Loucy (cell line): ENCODE measurements around the gene CEP131.

Experiments used
- H2AFZ ChIP-seq: fragments of 200-600 bp; sonication (generic); 2 replicates; pipeline ENCODE4 v1.6.0; 2016; ENCODE audit warnings: antibody characterized with exemption, mild to moderate bottlenecking, low read length, moderate library complexity
- H3F3A ChIP-seq: fragments of 200-600 bp; 2 replicates; pipeline ENCODE4 v1.6.0; 2016; ENCODE audit warnings: antibody characterized with exemption, low read depth, mild to moderate bottlenecking
- H3K27me3 ChIP-seq: fragments of 200-600 bp; sonication (generic); 2 replicates; pipeline ENCODE4 v1.6.1; 2014; ENCODE audit warnings: low read length, mild to moderate bottlenecking; ENCODE audit not compliant: insufficient read depth, poor library complexity, severe bottlenecking
- H3K36me3 ChIP-seq: fragments of 200-600 bp; sonication (generic); 2 replicates; pipeline ENCODE4 v1.6.1; 2016; ENCODE audit warnings: low read length; ENCODE audit not compliant: insufficient read depth
- H3K4me1 ChIP-seq: fragments of 200-600 bp; sonication (generic); 2 replicates; pipeline ENCODE4 v1.5.1; 2014; ENCODE audit warnings: low read length, mild to moderate bottlenecking; ENCODE audit not compliant: insufficient read depth, poor library complexity, severe bottlenecking
- H3K4me2 ChIP-seq: fragments of 200-600 bp; sonication (generic); 2 replicates; pipeline ENCODE4 v1.6.0; 2014; ENCODE audit warnings: antibody characterized with exemption, low read length, low read depth, mild to moderate bottlenecking; ENCODE audit not compliant: poor library complexity, severe bottlenecking
- H3K4me3 ChIP-seq: fragments of 200-600 bp; sonication (generic); 2 replicates; pipeline ENCODE4 v1.5.1; 2014; ENCODE audit warnings: low read length, mild to moderate bottlenecking, mixed read lengths; ENCODE audit not compliant: poor library complexity, severe bottlenecking
- H3K79me2 ChIP-seq: fragments of 200-600 bp; sonication (generic); 2 replicates; pipeline ENCODE4 v1.6.1; 2014; ENCODE audit warnings: low read length; ENCODE audit not compliant: insufficient read depth
- H3K9ac ChIP-seq: fragments of 200-600 bp; sonication (generic); 2 replicates; pipeline ENCODE4 v1.6.0; 2014; ENCODE audit warnings: mild to moderate bottlenecking, low read depth, low read length, moderate library complexity; ENCODE audit not compliant: poor library complexity, severe bottlenecking
- H3K9me2 ChIP-seq: fragments of 200-600 bp; sonication (generic); replicated peaks from 2 replicates; pipeline ENCODE4 v1.6.1; 2016; ENCODE audit warnings: low read depth, low read length, mixed read lengths
- H3K9me3 ChIP-seq: fragments of 200-600 bp; sonication (generic); 2 replicates; pipeline ENCODE4 v1.6.1; 2014; ENCODE audit warnings: mild to moderate bottlenecking, antibody characterized with exemption, low read length, low read depth; ENCODE audit not compliant: insufficient read depth
- H4K20me1 ChIP-seq: fragments of 200-600 bp; sonication (generic); 2 replicates; pipeline ENCODE4 v1.6.0; 2014; ENCODE audit warnings: antibody characterized with exemption, low read length, mild to moderate bottlenecking; ENCODE audit not compliant: insufficient read depth, poor library complexity, severe bottlenecking
- EZH2phosphoT487 ChIP-seq: fragments of 200-600 bp; IDR thresholded peaks from 2 replicates; pipeline ENCODE4 v1.6.1; 2018; ENCODE audit warnings: antibody characterized with exemption, mild to moderate bottlenecking, moderate library complexity, borderline replicate concordance
- TF ChIP-seq, protein P1 (sequence below): fragments of 200-600 bp; sonication (generic); conservative IDR thresholded peaks from 2 replicates; pipeline ENCODE4 v1.5.1; 2014; ENCODE audit warnings: mild to moderate bottlenecking, antibody characterized with exemption, low read length

Gene CEP131

DNA sequence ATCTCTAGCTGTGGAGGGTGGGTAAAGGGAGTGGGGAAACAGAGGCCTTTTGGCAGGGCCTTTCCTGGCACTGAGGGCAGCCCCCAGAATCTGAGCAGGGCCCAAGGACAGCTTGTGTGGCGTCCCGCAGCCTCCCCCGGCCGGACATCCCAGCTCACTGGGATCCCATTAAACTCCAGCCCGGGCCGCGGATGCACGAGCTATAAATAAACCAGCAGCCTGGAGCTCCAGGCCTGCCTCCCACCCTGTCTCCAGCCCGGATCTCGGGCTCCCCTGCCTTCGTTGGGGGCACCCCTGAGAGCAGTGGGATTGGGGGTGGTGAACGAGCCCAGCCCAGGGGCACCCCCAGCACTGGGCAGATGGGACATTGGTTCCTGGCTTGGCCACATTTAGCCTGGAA is 42.9 kb downstream of the CEP131 start:
- H3K36me3 ChIP-seq, result no peaks in the 10 kb centered on the region
- no peaks in the 10 kb centered on the region for H3K79me2 ChIP-seq
- H3K4me1 ChIP-seq, result no peaks in the 10 kb centered on the region
- H3K27me3 ChIP-seq, result no peaks in the 10 kb centered on the region
- no peak overlapping the region for H2AFZ ChIP-seq
- H3K4me2 ChIP-seq, result no peak overlapping the region
- H3F3A ChIP-seq, result no peaks in the 10 kb centered on the region
- H4K20me1 ChIP-seq, result no peaks in the 10 kb centered on the region
- H3K4me3 ChIP-seq, result no peak overlapping the region
- H3K9me3 ChIP-seq, result no peaks in the 10 kb centered on the region
- H3K9me2 ChIP-seq, result no peaks in the 10 kb centered on the region
- H3K9ac ChIP-seq, result no peak overlapping the region
- TF ChIP-seq, protein P1, sequence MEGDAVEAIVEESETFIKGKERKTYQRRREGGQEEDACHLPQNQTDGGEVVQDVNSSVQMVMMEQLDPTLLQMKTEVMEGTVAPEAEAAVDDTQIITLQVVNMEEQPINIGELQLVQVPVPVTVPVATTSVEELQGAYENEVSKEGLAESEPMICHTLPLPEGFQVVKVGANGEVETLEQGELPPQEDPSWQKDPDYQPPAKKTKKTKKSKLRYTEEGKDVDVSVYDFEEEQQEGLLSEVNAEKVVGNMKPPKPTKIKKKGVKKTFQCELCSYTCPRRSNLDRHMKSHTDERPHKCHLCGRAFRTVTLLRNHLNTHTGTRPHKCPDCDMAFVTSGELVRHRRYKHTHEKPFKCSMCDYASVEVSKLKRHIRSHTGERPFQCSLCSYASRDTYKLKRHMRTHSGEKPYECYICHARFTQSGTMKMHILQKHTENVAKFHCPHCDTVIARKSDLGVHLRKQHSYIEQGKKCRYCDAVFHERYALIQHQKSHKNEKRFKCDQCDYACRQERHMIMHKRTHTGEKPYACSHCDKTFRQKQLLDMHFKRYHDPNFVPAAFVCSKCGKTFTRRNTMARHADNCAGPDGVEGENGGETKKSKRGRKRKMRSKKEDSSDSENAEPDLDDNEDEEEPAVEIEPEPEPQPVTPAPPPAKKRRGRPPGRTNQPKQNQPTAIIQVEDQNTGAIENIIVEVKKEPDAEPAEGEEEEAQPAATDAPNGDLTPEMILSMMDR, result no peak
- TF ChIP-seq EZH2phosphoT487, result no peak

DNA sequence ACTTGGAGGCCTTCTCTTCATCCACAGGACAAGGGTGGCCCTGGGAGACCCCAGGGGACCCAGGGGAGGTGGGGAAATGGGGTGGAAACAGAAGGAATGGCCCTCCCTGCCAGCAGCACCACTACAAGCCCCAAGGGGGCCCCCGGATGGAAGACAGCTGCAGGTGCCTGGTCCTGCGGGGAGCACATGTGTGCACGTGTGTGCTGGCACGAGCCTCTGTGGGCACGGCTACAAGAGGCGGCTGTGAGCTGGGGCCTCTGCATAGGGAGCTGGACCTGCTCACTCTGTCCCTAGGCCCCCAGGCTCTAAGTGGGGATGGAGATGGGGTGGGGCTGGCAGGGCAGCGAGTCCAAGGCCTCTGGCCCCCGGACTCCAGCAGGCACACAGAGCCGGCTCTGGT is 43.5 kb downstream of the CEP131 start:
- Histone ChIP-seq H4K20me1 (no peaks in the 10 kb centered on the region), H3K4me1 (no peaks in the 10 kb centered on the region), H3K9ac (no peak overlapping the region), H3K36me3 (no peaks in the 10 kb centered on the region), H3K4me2 (no peak overlapping the region), H3K79me2 (no peaks in the 10 kb centered on the region), H3K27me3 (no peaks in the 10 kb centered on the region), H3K9me2 (no peaks in the 10 kb centered on the region), H3F3A (no peaks in the 10 kb centered on the region), H3K9me3 (no peaks in the 10 kb centered on the region), H3K4me3 (no peak overlapping the region), H2AFZ (no peak overlapping the region)
- TF ChIP-seq, protein P1, result no peak
- TF ChIP-seq EZH2phosphoT487, result no peak

DNA sequence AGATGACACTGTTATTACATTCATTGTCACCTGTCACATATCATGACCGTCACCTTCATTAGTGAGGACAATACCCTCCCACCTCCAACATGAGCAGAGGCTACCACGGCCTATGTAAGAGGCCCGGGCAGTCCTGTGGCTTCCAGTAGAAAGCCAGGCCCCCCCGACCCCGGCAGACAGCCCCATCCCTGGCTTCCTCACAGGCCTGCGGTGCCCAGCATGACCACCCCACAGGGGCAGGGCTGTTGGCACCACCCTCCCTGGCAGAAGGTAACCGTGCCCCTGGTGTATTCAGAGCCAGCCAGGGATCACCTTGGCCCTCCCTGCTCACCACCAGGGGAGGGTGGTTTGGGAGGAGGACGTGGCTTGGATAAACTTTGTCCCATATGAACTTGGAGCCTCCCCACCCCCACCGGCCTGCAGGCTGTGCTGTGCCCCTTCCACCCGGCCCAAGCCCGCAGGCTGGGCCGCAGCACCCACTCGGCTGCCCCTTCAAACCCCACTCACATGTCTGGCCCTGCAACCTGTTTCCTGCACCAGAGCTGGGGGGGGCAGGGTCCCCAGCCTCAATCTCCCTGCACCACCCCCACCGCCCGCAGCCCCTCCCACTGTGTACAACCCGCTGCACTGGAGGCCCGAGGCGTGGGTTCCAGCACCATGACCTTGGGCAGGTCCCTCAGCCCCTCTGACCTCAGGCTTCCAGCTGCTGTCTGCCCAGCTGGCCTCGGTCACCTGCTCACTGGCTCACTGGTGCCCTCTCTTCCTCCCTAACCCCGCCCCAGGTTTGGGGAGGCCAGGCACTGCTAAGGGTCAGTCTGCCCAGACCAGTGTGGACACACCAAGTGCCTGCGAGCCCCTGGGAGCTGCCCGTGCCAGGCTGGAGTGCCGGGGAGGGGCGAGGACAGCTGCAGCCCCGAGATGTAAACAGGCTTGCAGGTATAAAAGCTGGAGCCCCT is 44.4 kb downstream of the CEP131 start:
- Histone ChIP-seq H3F3A (no peaks in the 10 kb centered on the region), H4K20me1 (no peaks in the 10 kb centered on the region), H3K4me2 (no peak overlapping the region), H3K27me3 (no peaks in the 10 kb centered on the region), H3K9me3 (no peaks in the 10 kb centered on the region), H2AFZ (no peak overlapping the region), H3K79me2 (no peaks in the 10 kb centered on the region), H3K9ac (no peak overlapping the region), H3K4me1 (no peaks in the 10 kb centered on the region), H3K9me2 (no peaks in the 10 kb centered on the region), H3K4me3 (no peak overlapping the region), H3K36me3 (no peaks in the 10 kb centered on the region)
- TF ChIP-seq, protein P1, result no peak
- TF ChIP-seq EZH2phosphoT487, result no peak
